IPS DF 6.9 (cell line): Measurements from ENCODE around the gene CT47A1.
"Not testable (repeated sequence)": the region's sequence is repeated elsewhere in the genome, so short reads cannot be mapped to it uniquely, and the experiment has no call there.

Experiments
- DNase-seq: peaks from one replicate; pipeline ENCODE4 v3.0.0-alpha.2; 2013; ENCODE audit warnings: low read depth, low spot score
- H3K27ac ChIP-seq: one replicate; pipeline ENCODE4 v1.5.1; 2013; ENCODE audit warnings: low read length, control low read depth
- H3K27me3 ChIP-seq: 2 replicates; pipeline ENCODE4 v1.6.1; 2013; ENCODE audit warnings: mild to moderate bottlenecking, low read length; ENCODE audit not compliant: control insufficient read depth, insufficient read depth
- H3K36me3 ChIP-seq: 2 replicates; pipeline ENCODE4 v1.6.1; 2013; ENCODE audit warnings: low read length; ENCODE audit not compliant: control insufficient read depth, insufficient read depth
- H3K4me1 ChIP-seq: 2 replicates; pipeline ENCODE4 v1.6.1; 2013; ENCODE audit warnings: low read length; ENCODE audit not compliant: control insufficient read depth, insufficient read depth
- H3K4me3 ChIP-seq: 2 replicates; pipeline ENCODE4 v1.5.1; 2013; ENCODE audit warnings: mild to moderate bottlenecking, low read length
- H3K9me3 ChIP-seq: 2 replicates; pipeline ENCODE4 v1.6.1; 2013; ENCODE audit warnings: low read length, inconsistent platforms; ENCODE audit not compliant: control insufficient read depth, insufficient read depth
- WGBS: extraction: QIAGEN DNeasy Blood & Tissue Kit; methylation state at CpG from one replicate; pipeline ENCODE4 v1.1.7; 2013; ENCODE audit warnings: mixed read lengths, missing lambda C conversion rate; ENCODE audit not compliant: insufficient read length, insufficient coverage; 5-methylcytosine and 5-hydroxymethylcytosine counted together

The CT47A1 gene

DNA sequence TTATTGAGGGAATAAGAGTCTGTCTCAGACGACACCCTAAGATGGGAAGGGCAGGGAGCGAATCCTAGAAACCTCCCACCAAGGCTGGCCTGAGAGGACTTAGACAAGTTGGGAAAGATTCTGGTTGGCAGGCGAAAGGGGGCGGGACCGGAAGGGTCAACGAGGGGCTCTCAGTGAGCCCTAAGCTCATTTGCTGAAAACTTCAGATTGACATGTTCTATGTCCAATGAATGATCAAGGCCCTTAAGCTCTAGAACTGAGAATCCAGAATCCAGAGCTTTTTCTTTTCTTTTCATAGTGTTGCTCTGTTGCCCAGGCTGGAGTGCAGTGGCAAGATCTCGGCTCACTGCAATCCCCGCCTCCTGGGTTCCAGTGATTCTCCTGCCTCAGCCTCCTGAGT lies at the start of gene CT47A1:
Gene CT47A1 (minus strand): TSS at position 101 of the 400 bp plus-strand sequence. CDS start 231 bp downstream, outside the sequence.
- no CpG with 5 or more reads among the region's 8 CpGs for WGBS

DNA sequence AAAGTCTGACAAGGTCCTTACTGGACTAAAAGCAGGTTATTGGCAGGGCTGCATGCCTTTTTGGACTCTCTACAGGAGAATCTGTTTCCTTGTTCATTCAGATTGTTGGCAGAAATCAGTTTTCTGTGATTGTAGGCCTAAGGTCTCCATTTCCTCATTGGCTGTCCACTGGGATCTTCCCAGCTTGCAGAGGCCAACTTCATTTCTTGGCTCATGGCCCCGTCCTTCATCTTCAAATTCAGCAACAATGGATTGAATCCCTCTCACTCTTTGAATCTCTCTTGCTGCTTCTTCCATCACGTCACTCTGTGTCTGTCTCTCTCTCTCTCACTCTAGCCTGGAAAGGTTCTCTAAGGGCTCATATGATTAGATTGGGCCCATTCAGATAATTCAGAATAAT lies 47.0 kb upstream of the CT47A1 start:
- Histone ChIP-seq H3K4me1 (no peaks in the 10 kb centered on the region), H3K4me3 (no peak overlapping the region), H3K36me3 (no peaks in the 10 kb centered on the region), H3K27ac (no peak overlapping the region), H3K27me3 (no peaks in the 10 kb centered on the region), H3K9me3 (no peaks in the 10 kb centered on the region)
- DNase-seq = no peak
- whole genome bisulfite sequencing = no CpG with 5 or more reads among the region's 2 CpGs

More for the DNA sequence above, at the start of gene CT47A1:
- H3K27ac ChIP-seq, H3K4me1 ChIP-seq, H3K9me3 ChIP-seq, H3K27me3 ChIP-seq, H3K4me3 ChIP-seq, DNase-seq, H3K36me3 ChIP-seq: not testable (repeated sequence)

DNA sequence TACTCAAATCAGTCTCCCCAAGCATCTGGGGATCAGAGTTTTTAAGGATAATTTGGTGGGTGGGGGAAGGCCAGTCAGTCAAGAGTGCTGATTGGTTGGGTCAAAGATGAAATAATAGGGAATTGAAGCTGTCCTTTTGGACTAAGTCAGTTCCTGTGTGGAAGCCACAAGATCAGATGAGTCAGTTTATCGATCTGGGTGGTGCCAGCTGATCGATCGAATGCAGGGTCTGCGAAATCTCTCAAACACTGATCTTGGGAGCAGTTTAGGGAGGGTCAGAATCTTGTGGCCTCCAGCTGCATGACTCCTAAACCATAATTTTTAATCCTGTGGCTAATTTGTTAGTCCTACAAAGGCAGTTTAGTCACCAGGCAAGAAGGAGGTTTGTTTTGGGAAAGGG lies 44.5 kb upstream of the CT47A1 start:
- DNase-seq = no peak
- Histone ChIP-seq H3K4me1 (no peaks in the 10 kb centered on the region), H3K27ac (no peak overlapping the region), H3K27me3 (no peaks in the 10 kb centered on the region), H3K9me3 (no peaks in the 10 kb centered on the region), H3K36me3 (no peaks in the 10 kb centered on the region), H3K4me3 (no peak overlapping the region)
- no CpG with 5 or more reads among the region's 4 CpGs for WGBS

- Histone ChIP-seq H3K27ac (no peak overlapping the region), H3K9me3 (no peaks in the 10 kb centered on the region), H3K4me3 (no peak overlapping the region), H3K36me3 (no peaks in the 10 kb centered on the region), H3K27me3 (no peaks in the 10 kb centered on the region), H3K4me1 (no peaks in the 10 kb centered on the region)
- WGBS = no CpG with 5 or more reads among the region's 1 CpG
- no peak for DNase-seq
Observed at GRCh38 chrX:121028419-121028818, 42.9 kb upstream of the CT47A1 start.

- DNase-seq = no peak
- WGBS = no CpG with 5 or more reads among the region's 2 CpGs
- H3K9me3 ChIP-seq = no peaks in the 10 kb centered on the region
- no peaks in the 10 kb centered on the region for H3K4me1 ChIP-seq
- no peaks in the 10 kb centered on the region for H3K36me3 ChIP-seq
- H3K4me3 ChIP-seq = no peak overlapping the region
- no peaks in the 10 kb centered on the region for H3K27me3 ChIP-seq
- no peak overlapping the region for H3K27ac ChIP-seq
Observed at GRCh38 chrX:121014826-121015225, 29.3 kb upstream of the CT47A1 start.

- H3K4me3 ChIP-seq = no peak overlapping the region
- H3K27me3 ChIP-seq = no peaks in the 10 kb centered on the region
- no peak overlapping the region for H3K27ac ChIP-seq
- no peaks in the 10 kb centered on the region for H3K9me3 ChIP-seq
- no peaks in the 10 kb centered on the region for H3K36me3 ChIP-seq
- H3K4me1 ChIP-seq = no peaks in the 10 kb centered on the region
- no peak for DNase-seq
Observed at GRCh38 chrX:121013897-121014455, 28.4 kb upstream of the CT47A1 start.

GRCh38 chrX:121011254-121011653 lies 25.7 kb upstream of the CT47A1 start:
- Histone ChIP-seq H3K36me3 (no peaks in the 10 kb centered on the region), H3K9me3 (no peaks in the 10 kb centered on the region), H3K27ac (no peak overlapping the region), H3K27me3 (no peaks in the 10 kb centered on the region), H3K4me3 (no peak overlapping the region), H3K4me1 (no peaks in the 10 kb centered on the region)
- no CpG with 5 or more reads among the region's 7 CpGs for WGBS
- no peak for DNase-seq

DNA sequence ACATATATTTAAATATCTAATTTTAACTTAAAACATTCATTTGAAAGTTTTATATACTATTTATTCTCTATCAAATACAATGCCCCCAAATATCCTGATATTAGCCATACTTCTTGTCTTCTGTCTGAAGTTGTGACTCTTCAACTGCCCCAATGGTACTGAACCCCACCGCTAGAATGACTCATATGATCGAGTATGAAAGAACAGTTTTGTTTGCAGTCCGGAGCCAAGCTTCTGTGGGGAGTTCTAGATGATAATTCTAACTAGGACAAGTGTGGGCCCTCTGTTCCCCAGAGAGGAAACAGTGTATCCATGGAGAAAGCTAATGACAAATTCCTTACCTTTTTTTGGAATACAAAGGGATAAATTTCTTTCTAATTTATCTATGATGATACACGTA lies 24.7 kb upstream of the CT47A1 start:
- Histone ChIP-seq H3K4me1 (no peaks in the 10 kb centered on the region), H3K9me3 (no peaks in the 10 kb centered on the region), H3K36me3 (no peaks in the 10 kb centered on the region), H3K27me3 (no peaks in the 10 kb centered on the region), H3K27ac (no peak overlapping the region), H3K4me3 (no peak overlapping the region)
- WGBS = no CpG with 5 or more reads among the region's 4 CpGs
- DNase-seq = no peak

GRCh38 chrX:121009764-121010163 lies 24.2 kb upstream of the CT47A1 start:
- Histone ChIP-seq H3K27ac (no peak overlapping the region), H3K36me3 (no peaks in the 10 kb centered on the region), H3K4me3 (no peak overlapping the region), H3K4me1 (no peaks in the 10 kb centered on the region), H3K27me3 (no peaks in the 10 kb centered on the region), H3K9me3 (no peaks in the 10 kb centered on the region)
- DNase-seq = no peak
- no CpG with 5 or more reads among the region's 3 CpGs for WGBS

DNA sequence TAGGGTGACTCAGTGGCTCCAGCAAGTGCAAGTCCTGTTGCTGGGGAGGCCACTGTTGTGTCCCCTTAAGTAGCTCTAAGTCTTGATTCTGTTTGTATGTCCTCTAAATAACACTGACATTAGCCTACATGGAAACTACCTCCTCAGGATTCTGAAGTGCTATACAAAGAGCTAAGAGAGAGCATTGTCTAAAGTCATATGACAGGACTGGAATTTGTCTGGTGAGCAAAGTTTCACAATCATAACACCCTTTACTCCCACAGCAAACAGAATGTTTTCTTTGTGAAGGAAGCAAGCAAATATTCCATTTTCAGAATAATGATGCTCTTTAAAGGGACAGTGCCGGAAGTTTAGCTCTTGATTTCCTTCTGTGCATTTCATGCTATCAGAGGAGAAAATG lies 23.4 kb upstream of the CT47A1 start:
- H3K27ac ChIP-seq = no peak overlapping the region
- no peaks in the 10 kb centered on the region for H3K4me1 ChIP-seq
- H3K36me3 ChIP-seq = no peaks in the 10 kb centered on the region
- H3K9me3 ChIP-seq = no peaks in the 10 kb centered on the region
- no peaks in the 10 kb centered on the region for H3K27me3 ChIP-seq
- WGBS = no CpG with 5 or more reads among the region's 1 CpG
- no peak for DNase-seq
- no peak overlapping the region for H3K4me3 ChIP-seq

DNA sequence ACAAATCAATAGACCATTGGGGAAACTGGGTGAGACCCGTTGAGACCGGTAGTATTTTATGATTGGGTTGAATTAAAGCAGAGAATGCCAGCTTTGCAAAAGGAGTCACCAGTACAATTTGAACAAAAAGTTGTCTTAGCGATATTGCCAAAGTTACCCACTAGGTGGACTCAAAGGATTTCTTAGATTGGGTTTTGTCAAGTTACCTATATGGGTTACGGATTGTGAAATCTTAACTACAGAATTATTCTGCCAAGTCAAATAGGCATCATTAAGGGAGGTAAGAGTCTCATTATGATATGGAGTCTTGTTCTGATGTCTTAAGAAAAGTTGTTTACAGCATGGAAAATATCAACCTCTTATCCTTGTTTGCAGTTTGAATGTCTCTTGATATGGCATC lies 15.0 kb upstream of the CT47A1 start:
- no peak for DNase-seq
- H3K4me3 ChIP-seq = no peak overlapping the region
- no CpG with 5 or more reads among the region's 4 CpGs for WGBS
- no peaks in the 10 kb centered on the region for H3K36me3 ChIP-seq
- H3K27me3 ChIP-seq = no peaks in the 10 kb centered on the region
- no peaks in the 10 kb centered on the region for H3K4me1 ChIP-seq
- H3K27ac ChIP-seq = no peak overlapping the region
- no peaks in the 10 kb centered on the region for H3K9me3 ChIP-seq
